ENCODE data around the gene HIRIP3.

HIRIP3 gene

DNA sequence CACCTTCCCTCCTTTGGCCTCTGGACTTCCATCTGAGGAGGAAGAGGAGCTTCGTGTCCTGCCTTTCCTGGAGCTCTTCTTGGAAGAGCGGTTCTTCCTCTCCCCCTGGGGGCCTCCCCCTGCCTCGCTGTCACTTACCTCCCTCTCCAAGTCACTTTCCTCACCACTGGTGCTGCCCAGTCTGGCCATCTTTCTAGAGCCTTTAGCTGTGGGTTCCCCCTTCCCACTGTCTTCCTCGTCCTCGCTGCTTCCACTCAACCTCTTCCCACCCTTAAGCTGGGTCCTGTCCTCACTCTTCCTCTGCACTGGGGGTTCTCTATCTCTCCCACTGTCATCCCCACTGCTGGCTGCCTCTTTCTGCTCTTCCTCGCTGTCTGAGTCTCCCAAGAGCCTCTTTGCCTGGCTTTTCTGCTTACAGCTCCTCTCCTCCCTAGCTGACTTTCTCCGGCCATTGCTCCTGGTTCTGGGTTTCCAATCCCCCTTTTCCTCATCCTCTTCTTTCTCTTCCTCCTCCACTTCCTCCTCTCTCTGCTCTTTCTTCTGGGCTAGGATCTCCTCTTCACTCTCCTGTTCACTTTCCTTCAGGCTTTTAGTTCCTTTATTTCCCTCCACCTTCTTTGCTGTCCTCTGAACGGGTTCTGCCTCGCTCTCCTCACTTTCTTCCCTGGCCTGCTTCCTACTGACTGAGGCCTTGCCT, 1.4 kb downstream of the HIRIP3 start:
- peak overlapping the region; percentile 99 for H3K27ac ChIP-seq
- TF ChIP-seq, protein P1, sequence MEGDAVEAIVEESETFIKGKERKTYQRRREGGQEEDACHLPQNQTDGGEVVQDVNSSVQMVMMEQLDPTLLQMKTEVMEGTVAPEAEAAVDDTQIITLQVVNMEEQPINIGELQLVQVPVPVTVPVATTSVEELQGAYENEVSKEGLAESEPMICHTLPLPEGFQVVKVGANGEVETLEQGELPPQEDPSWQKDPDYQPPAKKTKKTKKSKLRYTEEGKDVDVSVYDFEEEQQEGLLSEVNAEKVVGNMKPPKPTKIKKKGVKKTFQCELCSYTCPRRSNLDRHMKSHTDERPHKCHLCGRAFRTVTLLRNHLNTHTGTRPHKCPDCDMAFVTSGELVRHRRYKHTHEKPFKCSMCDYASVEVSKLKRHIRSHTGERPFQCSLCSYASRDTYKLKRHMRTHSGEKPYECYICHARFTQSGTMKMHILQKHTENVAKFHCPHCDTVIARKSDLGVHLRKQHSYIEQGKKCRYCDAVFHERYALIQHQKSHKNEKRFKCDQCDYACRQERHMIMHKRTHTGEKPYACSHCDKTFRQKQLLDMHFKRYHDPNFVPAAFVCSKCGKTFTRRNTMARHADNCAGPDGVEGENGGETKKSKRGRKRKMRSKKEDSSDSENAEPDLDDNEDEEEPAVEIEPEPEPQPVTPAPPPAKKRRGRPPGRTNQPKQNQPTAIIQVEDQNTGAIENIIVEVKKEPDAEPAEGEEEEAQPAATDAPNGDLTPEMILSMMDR (IDR thresholded peaks at IDR 0.05), result no peak
- TF ChIP-seq ZFX (IDR thresholded peaks at IDR 0.05; ENCODE audit: borderline replicate concordance), result no peak

DNA sequence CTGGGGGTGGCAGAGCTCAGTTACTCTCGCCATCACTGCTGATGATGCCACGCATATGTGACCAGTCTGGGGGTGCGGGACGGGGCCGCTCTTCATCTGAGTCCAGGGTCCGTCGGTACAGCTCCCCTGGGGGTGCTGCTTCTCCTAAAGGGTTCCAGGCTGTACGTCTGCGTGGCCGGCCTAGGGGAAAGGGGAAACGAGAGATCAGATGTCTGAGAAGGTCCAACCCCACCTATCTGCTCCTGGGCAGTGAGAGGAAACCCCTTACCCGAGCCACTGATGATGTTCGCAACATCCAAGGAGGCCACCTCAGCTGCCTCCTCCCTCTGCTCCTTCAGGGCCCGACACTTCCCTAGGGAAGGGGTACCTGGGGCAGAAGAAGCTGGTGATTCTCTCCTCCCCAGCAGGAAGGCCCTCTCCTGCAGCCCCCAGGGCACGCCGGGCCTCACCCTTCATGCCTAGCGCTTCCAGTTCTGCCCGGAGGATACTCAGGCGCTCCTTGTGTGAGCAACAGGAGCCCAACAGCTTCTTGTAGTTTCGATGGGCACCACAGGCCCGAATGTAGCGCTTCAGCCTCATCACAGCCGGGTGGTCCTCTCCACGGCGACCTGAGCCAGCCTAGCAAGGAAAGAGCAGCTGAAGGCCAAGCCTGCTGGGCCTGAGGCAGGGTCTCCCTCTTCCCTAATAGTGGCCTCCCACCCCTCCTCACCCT, 2.1 kb downstream of the HIRIP3 start:
- TF ChIP-seq, protein P1 (IDR thresholded peaks at IDR 0.05), result no peak
- TF ChIP-seq ZFX (IDR thresholded peaks at IDR 0.05; ENCODE audit: borderline replicate concordance), result no peak
- peak overlapping the region; percentile 99 for H3K27ac ChIP-seq

DNA sequence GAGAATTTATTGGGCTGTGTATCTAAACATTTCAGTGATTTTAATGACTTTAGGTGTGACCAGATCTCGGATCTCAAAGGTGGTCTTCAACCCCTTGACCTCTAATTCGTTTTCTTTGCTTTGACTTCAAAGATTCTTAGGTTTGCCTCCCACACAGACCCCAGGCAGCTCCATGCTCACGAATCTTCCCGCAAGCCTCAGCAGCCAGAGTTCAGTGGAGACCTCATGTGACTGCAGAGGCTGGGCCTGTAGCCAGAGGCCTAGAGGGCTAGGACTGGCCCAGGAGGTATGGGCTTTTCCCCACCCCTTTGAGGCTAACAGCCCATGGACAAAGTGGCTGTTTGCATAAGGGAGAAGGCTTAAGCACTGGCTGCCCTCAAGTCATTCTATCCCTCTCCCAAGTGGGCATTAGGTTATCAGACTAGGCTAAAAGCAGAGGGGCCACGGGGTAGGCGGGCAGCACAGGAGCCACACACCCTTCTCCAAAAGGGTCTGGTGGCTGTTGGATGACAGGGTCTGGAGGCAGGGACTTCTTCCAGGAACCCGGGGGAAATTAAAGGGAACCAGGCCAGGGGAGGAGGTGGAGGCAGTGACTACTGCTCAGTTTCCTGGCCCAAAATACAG, 3.0 kb downstream of the HIRIP3 start:
- TF ChIP-seq ZFX (IDR thresholded peaks at IDR 0.05; ENCODE audit: borderline replicate concordance), result no peak
- TF ChIP-seq, protein P1 (IDR thresholded peaks at IDR 0.05), result no peak
- peak overlapping the region; percentile 99 for H3K27ac ChIP-seq

DNA sequence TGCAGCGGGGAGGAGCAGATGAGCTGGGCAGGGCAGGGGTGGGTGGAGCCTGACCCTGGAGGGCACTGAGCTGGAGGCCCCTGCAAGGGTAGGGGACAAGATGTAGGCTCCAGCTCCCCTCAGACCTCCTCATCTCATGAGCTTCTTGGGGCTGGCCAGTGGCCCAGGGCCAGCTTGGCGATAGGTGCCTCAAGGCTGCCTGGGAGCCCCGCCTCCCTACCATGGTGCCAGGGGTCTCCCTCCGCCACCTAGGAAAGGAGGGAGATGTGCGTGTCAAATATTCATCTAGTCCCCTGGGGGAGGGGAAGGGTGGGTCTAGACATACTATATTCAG, 3.9 kb downstream of the HIRIP3 start:
- TF ChIP-seq, protein P1 (IDR thresholded peaks at IDR 0.05), result no peak
- no peak for TF ChIP-seq ZFX (IDR thresholded peaks at IDR 0.05; ENCODE audit: borderline replicate concordance)
- H3K27ac ChIP-seq, result peak overlapping the region; percentile 99

DNA sequence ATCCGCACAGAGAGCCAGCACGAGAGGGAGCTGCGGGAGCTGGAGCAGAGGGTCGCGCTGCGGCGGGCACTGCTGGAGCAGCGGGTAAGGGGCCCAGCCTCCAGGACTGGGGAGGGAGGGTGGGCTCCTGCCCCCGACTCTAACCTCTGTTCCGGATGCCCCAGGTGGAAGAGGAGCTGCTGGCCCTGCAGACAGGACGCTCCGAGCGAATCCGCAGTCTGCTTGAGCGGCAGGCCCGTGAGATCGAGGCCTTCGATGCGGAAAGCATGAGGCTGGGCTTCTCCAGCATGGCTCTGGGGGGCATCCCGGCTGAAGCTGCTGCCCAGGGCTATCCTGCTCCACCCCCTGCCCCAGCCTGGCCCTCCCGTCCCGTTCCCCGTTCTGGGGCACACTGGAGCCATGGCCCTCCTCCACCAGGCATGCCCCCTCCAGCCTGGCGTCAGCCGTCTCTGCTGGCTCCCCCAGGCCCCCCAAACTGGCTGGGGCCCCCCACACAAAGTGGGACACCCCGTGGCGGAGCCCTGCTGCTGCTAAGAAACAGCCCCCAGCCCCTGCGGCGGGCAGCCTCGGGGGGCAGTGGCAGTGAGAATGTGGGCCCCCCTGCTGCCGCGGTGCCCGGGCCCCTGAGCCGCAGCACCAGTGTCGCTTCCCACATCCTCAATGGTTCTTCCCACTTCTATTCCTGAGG, 4.4 kb downstream of the HIRIP3 start:
- TF ChIP-seq, protein P1 (IDR thresholded peaks at IDR 0.05), result no peak
- no peak for TF ChIP-seq ZFX (IDR thresholded peaks at IDR 0.05; ENCODE audit: borderline replicate concordance)
- peak overlapping the region; percentile 99 for H3K27ac ChIP-seq

DNA sequence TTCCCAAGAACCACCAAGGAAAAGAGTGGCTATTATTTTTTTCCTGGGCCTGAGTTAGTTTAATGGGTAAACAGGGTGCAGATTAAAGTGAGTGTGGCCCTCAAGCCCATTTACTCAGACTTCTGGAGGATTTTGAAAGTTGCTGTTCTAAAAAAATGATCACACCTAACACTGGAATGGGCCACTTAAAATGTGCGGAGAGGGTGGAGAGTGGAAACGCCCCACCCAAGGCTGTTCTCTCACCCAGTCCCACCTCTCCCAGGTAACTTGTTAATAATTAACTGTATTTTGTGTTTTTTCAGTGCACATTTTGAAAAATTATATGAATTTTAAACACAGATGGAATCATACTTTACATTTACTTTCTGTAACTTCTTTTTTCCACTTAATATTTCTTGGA, 5.4 kb downstream of the HIRIP3 start:
- TF ChIP-seq ZFX (IDR thresholded peaks at IDR 0.05; ENCODE audit: borderline replicate concordance), result no peak
- TF ChIP-seq, protein P1 (IDR thresholded peaks at IDR 0.05), result no peak

More for the DNA sequence above, 5.4 kb downstream of the HIRIP3 start:
- H3K27ac ChIP-seq, result peak overlapping the region; percentile 99

All from 22Rv1 (cell line).